Measurements from ENCODE around the gene TK1.

DNA sequence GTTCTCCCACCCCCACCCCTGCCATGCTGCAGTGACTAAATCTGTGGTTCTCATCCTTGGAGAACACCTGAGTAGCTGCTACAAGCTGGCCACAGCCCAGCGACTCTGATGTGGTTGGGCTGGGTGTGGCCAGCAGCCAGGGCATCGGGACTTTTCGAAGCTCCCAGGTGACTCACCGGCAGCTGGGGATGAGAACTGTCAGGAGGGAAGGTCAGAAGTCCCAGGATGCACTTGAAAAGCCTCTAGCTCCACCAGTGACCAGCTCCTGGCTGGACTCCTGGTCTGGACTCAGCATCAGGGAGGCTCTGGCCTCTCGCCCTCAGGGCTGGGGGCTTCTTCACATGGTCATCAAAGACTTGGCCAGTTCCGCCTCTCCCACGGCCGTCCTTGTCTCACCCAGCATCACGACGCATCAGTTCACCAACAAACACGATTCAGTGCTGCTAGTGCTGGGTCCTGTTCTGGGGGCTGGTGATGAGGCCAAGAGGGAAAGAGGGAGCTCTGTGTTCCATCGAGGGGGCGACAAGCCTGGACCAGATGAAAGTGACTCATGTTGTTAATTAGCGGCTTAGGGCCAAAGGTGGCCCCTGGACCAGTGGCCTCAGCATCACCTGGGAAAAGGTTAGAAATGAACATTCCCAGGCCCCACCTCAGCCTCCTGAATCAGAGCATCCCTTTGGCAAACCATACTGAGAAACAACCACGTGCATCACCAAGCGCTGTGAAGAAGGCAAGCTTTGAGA is 44.6 kb downstream of the TK1 start:
- TF ChIP-seq, protein P1, sequence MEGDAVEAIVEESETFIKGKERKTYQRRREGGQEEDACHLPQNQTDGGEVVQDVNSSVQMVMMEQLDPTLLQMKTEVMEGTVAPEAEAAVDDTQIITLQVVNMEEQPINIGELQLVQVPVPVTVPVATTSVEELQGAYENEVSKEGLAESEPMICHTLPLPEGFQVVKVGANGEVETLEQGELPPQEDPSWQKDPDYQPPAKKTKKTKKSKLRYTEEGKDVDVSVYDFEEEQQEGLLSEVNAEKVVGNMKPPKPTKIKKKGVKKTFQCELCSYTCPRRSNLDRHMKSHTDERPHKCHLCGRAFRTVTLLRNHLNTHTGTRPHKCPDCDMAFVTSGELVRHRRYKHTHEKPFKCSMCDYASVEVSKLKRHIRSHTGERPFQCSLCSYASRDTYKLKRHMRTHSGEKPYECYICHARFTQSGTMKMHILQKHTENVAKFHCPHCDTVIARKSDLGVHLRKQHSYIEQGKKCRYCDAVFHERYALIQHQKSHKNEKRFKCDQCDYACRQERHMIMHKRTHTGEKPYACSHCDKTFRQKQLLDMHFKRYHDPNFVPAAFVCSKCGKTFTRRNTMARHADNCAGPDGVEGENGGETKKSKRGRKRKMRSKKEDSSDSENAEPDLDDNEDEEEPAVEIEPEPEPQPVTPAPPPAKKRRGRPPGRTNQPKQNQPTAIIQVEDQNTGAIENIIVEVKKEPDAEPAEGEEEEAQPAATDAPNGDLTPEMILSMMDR (IDR thresholded peaks at IDR 0.05) = no peak
- TF ChIP-seq POLR2A (IDR thresholded peaks at IDR 0.05) = no peak
